CD1c-positive myeloid dendritic cell (primary cell): ENCODE data around the gene FYTTD1.

Source experiments
- DNase-seq: peaks from one replicate; pipeline ENCODE4 v3.0.0-alpha.2; 2016; ENCODE audit errors: extremely low spot score

FYTTD1 gene

GRCh38 chr3:197833930-197834715 lies 84.4 kb downstream of the FYTTD1 start:
- DNase-seq = no peak

- no peak for DNase-seq
Observed at GRCh38 chr3:197835509-197835908, 85.8 kb downstream of the FYTTD1 start.

GRCh38 chr3:197836244-197836643 lies 86.6 kb downstream of the FYTTD1 start:
- no peak for DNase-seq
